OCI-LY3 (cell line): ENCODE results near the gene KLF12.

Source experiments
- H2AFZ ChIP-seq: fragments of 200-600, 300-600 bp; shearing (Covaris generic); 2 replicates; pipeline ENCODE4 v1.6.0; 2014; ENCODE audit warnings: antibody characterized with exemption, low read depth, low read length
- H3K27ac ChIP-seq: fragments of 200-600, 300-600 bp; sonication (generic); 2 replicates; pipeline ENCODE4 v1.5.1; 2014; ENCODE audit warnings: mild to moderate bottlenecking, low read length, moderate library complexity, mixed read lengths
- H3K27me3 ChIP-seq: fragments of 200-600, 300-600 bp; sonication (generic); 2 replicates; pipeline ENCODE4 v1.6.1; 2014; ENCODE audit warnings: low read depth, low read length, mixed read lengths
- H3K36me3 ChIP-seq: fragments of 200-600, 300-600 bp; sonication (generic); replicated peaks from 2 replicates; pipeline ENCODE3; 2014; ENCODE audit warnings: low read depth, low read length, mixed read lengths
- H3K4me1 ChIP-seq: fragments of 300-600, 200-600 bp; sonication (generic); 2 replicates; pipeline ENCODE4 v1.6.1; 2014; ENCODE audit warnings: low read length, mixed read lengths
- H3K4me2 ChIP-seq: fragments of 200-600, 300-600 bp; sonication (generic); 2 replicates; pipeline ENCODE4 v1.6.1; 2014; ENCODE audit warnings: low read length, mixed read lengths
- H3K4me3 ChIP-seq: fragments of 300-600, 200-600 bp; sonication (generic); 2 replicates; pipeline ENCODE4 v1.5.1; 2014; ENCODE audit warnings: antibody characterized with exemption, mild to moderate bottlenecking, low read length, moderate library complexity
- H3K79me2 ChIP-seq: fragments of 300-600, 200-600 bp; shearing (Covaris generic); 2 replicates; pipeline ENCODE4 v1.6.1; 2014; ENCODE audit warnings: mild to moderate bottlenecking, low read length, mixed read lengths
- H3K9ac ChIP-seq: fragments of 300-600, 200-600 bp; shearing (Covaris generic); 2 replicates; pipeline ENCODE4 v1.6.0; 2014; ENCODE audit warnings: mild to moderate bottlenecking, low read length, moderate library complexity
- H3K9me3 ChIP-seq: fragments of 200-600, 300-600 bp; shearing (Covaris generic); 2 replicates; pipeline ENCODE4 v1.6.1; 2014; ENCODE audit warnings: low read length, mixed read lengths; ENCODE audit not compliant: insufficient read depth
- H4K20me1 ChIP-seq: fragments of 200-600, 300-600 bp; sonication (generic); 2 replicates; pipeline ENCODE4 v1.6.1; 2016; ENCODE audit warnings: low read length, mixed read lengths; ENCODE audit not compliant: insufficient read depth
- EZH2phosphoT487 ChIP-seq: fragments of 200-600 bp; shearing (Covaris generic); IDR thresholded peaks from 2 replicates; pipeline ENCODE4 v1.6.1; 2018; ENCODE audit warnings: antibody characterized with exemption, mixed run types, low read depth
- TF ChIP-seq, protein P1 (sequence below): fragments of 200-600, 300-600 bp; sonication (generic); IDR thresholded peaks from 2 replicates; pipeline ENCODE4 v1.5.1; 2014; ENCODE audit warnings: antibody characterized with exemption, low read length, low read depth

Gene KLF12

DNA sequence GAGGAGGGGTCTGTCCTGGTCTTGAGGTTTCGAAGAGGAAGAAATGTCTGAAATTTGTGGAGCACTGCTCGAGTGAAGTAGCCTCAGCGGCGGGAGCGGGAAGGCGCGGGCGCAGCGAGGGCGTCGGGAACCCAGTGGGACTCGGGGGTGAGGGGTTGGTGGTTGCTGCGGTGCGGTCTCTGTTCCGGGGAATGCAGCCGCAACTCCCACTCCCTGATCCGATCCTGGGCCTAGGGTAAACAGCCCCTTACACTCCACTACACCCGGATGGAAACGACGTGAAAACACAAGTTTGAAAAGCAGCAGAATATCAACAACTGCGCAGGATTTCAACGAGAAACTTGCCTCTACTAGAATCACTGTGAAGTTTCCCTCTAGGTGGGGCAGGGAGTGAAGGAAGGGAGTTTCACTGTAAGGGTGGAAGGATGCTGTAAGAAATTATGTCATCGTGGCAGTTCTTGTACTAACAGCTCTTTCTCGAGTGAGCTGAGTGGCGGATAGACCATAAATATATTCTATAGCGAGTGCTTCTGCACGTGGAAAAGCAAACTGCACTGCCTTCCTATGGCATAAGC, 2.0 kb upstream of the KLF12 start:
- peak overlapping the region; percentile 86 for H3K4me3 ChIP-seq
- peaks cover 6% of the 10 kb centered on the region for H4K20me1 ChIP-seq
- H3K27me3 ChIP-seq = no peaks in the 10 kb centered on the region
- TF ChIP-seq EZH2phosphoT487 = no peak
- TF ChIP-seq, protein P1, sequence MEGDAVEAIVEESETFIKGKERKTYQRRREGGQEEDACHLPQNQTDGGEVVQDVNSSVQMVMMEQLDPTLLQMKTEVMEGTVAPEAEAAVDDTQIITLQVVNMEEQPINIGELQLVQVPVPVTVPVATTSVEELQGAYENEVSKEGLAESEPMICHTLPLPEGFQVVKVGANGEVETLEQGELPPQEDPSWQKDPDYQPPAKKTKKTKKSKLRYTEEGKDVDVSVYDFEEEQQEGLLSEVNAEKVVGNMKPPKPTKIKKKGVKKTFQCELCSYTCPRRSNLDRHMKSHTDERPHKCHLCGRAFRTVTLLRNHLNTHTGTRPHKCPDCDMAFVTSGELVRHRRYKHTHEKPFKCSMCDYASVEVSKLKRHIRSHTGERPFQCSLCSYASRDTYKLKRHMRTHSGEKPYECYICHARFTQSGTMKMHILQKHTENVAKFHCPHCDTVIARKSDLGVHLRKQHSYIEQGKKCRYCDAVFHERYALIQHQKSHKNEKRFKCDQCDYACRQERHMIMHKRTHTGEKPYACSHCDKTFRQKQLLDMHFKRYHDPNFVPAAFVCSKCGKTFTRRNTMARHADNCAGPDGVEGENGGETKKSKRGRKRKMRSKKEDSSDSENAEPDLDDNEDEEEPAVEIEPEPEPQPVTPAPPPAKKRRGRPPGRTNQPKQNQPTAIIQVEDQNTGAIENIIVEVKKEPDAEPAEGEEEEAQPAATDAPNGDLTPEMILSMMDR = no peak
- peak overlapping the region; percentile 70 for H2AFZ ChIP-seq
- H3K9ac ChIP-seq = peak overlapping the region; percentile 97
- no peaks in the 10 kb centered on the region for H3K9me3 ChIP-seq
- peak overlapping the region; percentile 88 for H3K4me2 ChIP-seq
- peak overlapping the region; percentile 88 for H3K27ac ChIP-seq
- peaks cover 15% of the 10 kb centered on the region for H3K4me1 ChIP-seq
- no peaks in the 10 kb centered on the region for H3K36me3 ChIP-seq
- peaks cover 25% of the 10 kb centered on the region for H3K79me2 ChIP-seq

DNA sequence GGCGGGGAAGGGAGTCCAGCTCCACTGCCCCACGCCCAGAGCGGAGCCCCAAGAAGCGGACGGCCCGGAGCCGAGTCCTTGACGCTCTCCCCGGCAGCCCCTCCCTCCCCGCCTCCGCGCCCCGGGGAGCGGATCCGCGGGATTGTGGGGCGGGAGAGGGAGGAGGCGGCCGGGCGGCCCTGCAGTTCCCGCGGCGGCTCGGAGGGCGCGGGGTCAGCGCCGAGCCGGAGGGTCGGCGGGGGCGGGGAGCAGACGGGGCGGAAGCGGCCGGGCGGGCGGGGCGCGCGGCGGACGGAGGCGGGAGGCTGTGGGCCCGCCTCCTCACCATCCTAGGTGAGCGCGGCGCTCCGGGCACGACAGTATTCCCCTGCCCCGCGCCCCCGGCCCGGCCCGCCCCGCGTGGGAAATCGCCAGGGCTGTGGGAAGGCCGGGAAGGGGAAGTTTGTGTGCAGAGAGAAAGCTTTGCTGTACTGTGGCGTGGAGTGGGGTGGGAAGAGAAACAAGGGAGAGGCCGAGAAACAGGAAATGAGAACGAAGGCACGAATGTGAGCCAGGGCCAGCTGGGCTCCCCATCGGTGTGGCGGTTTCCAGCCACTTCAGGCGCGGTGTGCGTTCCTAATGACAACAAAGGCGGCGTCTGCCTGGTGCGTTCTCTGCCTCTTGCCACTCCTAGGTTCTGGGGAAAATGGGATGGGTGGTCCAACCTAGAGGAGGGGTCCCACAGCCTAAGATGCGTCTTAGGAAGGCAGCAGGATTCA, 1.3 kb upstream of the KLF12 start:
- H3K27ac ChIP-seq = peak overlapping the region; percentile 88

DNA sequence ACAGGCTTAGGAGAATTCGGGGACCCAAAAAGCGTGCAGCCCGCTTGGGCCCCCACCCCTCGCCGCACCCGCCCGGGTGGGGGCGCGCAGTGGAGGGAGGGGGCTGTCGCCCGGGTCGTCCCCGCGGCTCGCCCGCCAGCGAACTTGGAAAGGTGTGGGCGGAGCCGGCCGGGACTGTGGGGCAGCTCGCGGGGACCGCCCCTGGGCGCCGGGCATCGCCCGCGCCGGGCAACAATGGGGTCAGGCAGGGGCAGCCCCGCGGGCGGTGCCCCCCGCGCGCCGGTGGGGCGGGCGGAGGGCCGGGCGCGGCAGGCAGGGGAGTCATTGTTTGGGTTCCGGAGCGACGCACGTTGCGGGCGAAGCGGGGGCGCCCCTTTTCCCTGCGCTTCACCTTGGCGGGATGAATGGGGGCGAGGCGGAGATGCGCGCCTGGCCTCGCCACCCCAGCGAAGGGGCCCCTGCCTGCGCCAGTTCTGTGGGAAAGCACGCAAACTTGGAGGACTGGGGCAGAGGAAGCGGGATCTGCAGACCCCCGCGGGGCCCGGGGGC, 647 bp upstream of the KLF12 start:
- TF ChIP-seq, protein P1 = no peak
- no peak for TF ChIP-seq EZH2phosphoT487
- Histone ChIP-seq H3K36me3 (no peaks in the 10 kb centered on the region), H3K27me3 (no peaks in the 10 kb centered on the region), H3K4me2 (peak overlapping the region; percentile 88), H3K9me3 (no peaks in the 10 kb centered on the region), H3K4me3 (peak overlapping the region; percentile 86), H2AFZ (peak overlapping the region; percentile 75; the same call in 1 of the 2 replicates), H3K79me2 (peaks cover 39% of the 10 kb centered on the region), H3K4me1 (peaks cover 15% of the 10 kb centered on the region), H3K9ac (peak overlapping the region; percentile 97), H4K20me1 (peaks cover 17% of the 10 kb centered on the region), H3K27ac (peak overlapping the region; percentile 88)

More for the DNA sequence above, 1.3 kb upstream of the KLF12 start:
- Histone ChIP-seq H2AFZ (peak overlapping the region; percentile 70), H3K79me2 (peaks cover 32% of the 10 kb centered on the region), H3K4me2 (peak overlapping the region; percentile 88), H3K9ac (peak overlapping the region; percentile 97), H3K27me3 (no peaks in the 10 kb centered on the region), H3K36me3 (no peaks in the 10 kb centered on the region), H4K20me1 (peaks cover 11% of the 10 kb centered on the region), H3K9me3 (no peaks in the 10 kb centered on the region), H3K4me1 (peaks cover 15% of the 10 kb centered on the region), H3K4me3 (peak overlapping the region; percentile 86)
- TF ChIP-seq, protein P1 = no peak
- no peak for TF ChIP-seq EZH2phosphoT487

DNA sequence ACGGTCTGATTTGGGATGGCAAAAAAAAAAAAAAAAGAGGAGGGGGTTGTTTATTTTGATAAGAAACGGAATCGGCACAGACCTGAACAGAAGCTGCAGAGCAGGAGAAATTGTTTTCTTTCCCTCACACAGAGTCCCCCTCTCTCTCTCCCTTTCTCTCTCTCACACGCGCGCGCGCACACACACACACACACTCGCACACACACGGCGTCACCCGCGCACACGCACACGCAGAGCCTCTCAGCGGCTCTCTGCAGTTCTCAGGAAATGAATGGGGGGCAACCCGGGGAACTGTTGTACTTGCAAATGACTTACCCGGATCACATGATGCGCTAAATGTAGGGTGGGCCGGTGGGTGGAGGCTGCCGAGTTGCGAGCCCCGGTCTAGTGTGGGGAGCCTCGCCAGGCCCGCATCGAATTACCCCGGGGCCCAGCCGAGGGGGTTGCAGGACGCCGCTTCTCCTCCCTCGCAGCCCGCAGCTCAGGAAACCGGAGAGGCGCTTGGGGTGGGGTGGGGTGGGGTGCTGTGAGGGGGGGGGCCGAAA, 475 bp downstream of the KLF12 start:
- peaks cover 24% of the 10 kb centered on the region for H4K20me1 ChIP-seq
- H3K36me3 ChIP-seq = no peaks in the 10 kb centered on the region
- H3K9me3 ChIP-seq = no peaks in the 10 kb centered on the region
- H3K4me3 ChIP-seq = peak overlapping the region; percentile 86
- TF ChIP-seq, protein P1 = no peak; the same call in 1 of the 2 replicates
- no peak for TF ChIP-seq EZH2phosphoT487
- H2AFZ ChIP-seq = no peak overlapping the region; the same call in 1 of the 2 replicates
- no peaks in the 10 kb centered on the region for H3K27me3 ChIP-seq
- H3K27ac ChIP-seq = peak overlapping the region; percentile 71
- peak overlapping the region; percentile 89 for H3K4me2 ChIP-seq
- H3K4me1 ChIP-seq = peaks cover 15% of the 10 kb centered on the region
- H3K9ac ChIP-seq = peak overlapping the region; percentile 88
- H3K79me2 ChIP-seq = peaks cover 49% of the 10 kb centered on the region
